GM20000 (cell line): Measurements from ENCODE around the gene WSB1.
"Not testable (repeated sequence)": the region's sequence is repeated elsewhere in the genome, so short reads cannot be mapped to it uniquely, and the experiment has no call there.

ENCODE experiments used
- DNase-seq: peaks from one replicate; pipeline ENCODE4 v3.0.0; 2012; ENCODE audit warnings: low spot score
- CTCF ChIP-seq: IDR thresholded peaks from 2 replicates; pipeline ENCODE4 v1.5.1; 2012; ENCODE audit warnings: mild to moderate bottlenecking, control low read depth; ENCODE audit errors: extremely low read depth, missing control alignments

Gene WSB1

GRCh38 chr17:27268394-27269085, 25.4 kb upstream of the WSB1 start:
- no peak for DNase-seq
- no peak for TF ChIP-seq CTCF

- TF ChIP-seq CTCF = no peak
- no peak for DNase-seq
Observed at GRCh38 chr17:27269201-27269600, 24.7 kb upstream of the WSB1 start.

- TF ChIP-seq CTCF = no peak
- no peak for DNase-seq
Observed at GRCh38 chr17:27269974-27270373, 23.9 kb upstream of the WSB1 start.

- no peak for TF ChIP-seq CTCF
- DNase-seq = no peak
Observed at GRCh38 chr17:27276653-27277156, 17.2 kb upstream of the WSB1 start.

- not testable (repeated sequence) for DNase-seq
Observed at GRCh38 chr17:27279132-27279531, 14.8 kb upstream of the WSB1 start.

GRCh38 chr17:27280527-27280926, 13.4 kb upstream of the WSB1 start:
- no peak for DNase-seq
- TF ChIP-seq CTCF = no peak

GRCh38 chr17:27281438-27281837, 12.5 kb upstream of the WSB1 start:
- no peak for DNase-seq
- no peak for TF ChIP-seq CTCF

- DNase-seq = peak; percentile 52
- no peak for TF ChIP-seq CTCF
Observed at GRCh38 chr17:27282054-27282551, 11.8 kb upstream of the WSB1 start.
